Small intestine (tissue), 7 donors: ENCODE results near the gene UBE3B. TPM values are rescaled to one million over a fixed set of nuclear protein-coding genes. Genes with fewer than 3 reads are reported as not detected.

Experiments
- DNase-seq, 2 donors: peaks; one replicate each; pipeline versions ENCODE4 v3.0.0 to v3.0.0-alpha.2; 2013
- FAIRE-seq: peaks from 2 replicates; lab custom pipeline; 2012; peaks lifted over from hg19 to GRCh38; lab: Jason Lieb, UNC
- H3K27ac ChIP-seq, 3 donors: one replicate each; pipeline ENCODE4 v1.5.1; 2013; ENCODE audit warnings: low read length in 2 of 3, mild to moderate bottlenecking in 2 of 3, control low read depth in 1 of 3, inconsistent platforms in 1 of 3, low read depth in 1 of 3, moderate library complexity in 1 of 3
- H3K27me3 ChIP-seq, 3 donors: one replicate each; pipeline ENCODE4 v1.6.1; 2013; ENCODE audit warnings: low read length in 3 of 3, inconsistent platforms in 1 of 3; ENCODE audit not compliant: control insufficient read depth in 3 of 3, insufficient read depth in 3 of 3
- H3K36me3 ChIP-seq, 3 donors: one replicate each; pipeline ENCODE4 v1.6.1; 2013; ENCODE audit warnings: low read length in 3 of 3, inconsistent platforms in 1 of 3, low read depth in 1 of 3, mild to moderate bottlenecking in 1 of 3, moderate library complexity in 1 of 3; ENCODE audit not compliant: control insufficient read depth in 3 of 3, insufficient read depth in 2 of 3
- H3K4me1 ChIP-seq, 3 donors: one replicate each; pipeline ENCODE4 v1.6.1; 2013; ENCODE audit warnings: low read length in 2 of 3, inconsistent platforms in 1 of 3, low read depth in 1 of 3, mild to moderate bottlenecking in 1 of 3, moderate library complexity in 1 of 3; ENCODE audit not compliant: control insufficient read depth in 3 of 3, insufficient read depth in 2 of 3
- H3K4me3 ChIP-seq, 3 donors: one replicate each; pipeline ENCODE4 v1.5.1; 2013; ENCODE audit warnings: low read length in 3 of 3, control low read depth in 1 of 3, inconsistent platforms in 1 of 3, low read depth in 1 of 3, mild to moderate bottlenecking in 1 of 3, moderate library complexity in 1 of 3
- H3K9me3 ChIP-seq, 2 donors: one replicate each; pipeline ENCODE4 v1.6.1; 2013; ENCODE audit warnings: low read depth in 1 of 2, low read length in 1 of 2; ENCODE audit not compliant: control insufficient read depth in 2 of 2, insufficient read depth in 1 of 2
- WGBS, 3 donors: extraction: QIAGEN DNeasy Blood & Tissue Kit; methylation state at CpG; one replicate each; pipeline ENCODE4 v1.1.7; 2013; 5-methylcytosine and 5-hydroxymethylcytosine counted together
- polyA plus RNA-seq, 4 donors: library from polyadenylated mRNA; stranded (reverse) in 3 of 4; unstranded in 1 of 4; fragments of 200-250 nt in 3 of 4; fragments of 120-200 nt in 1 of 4; gene quantifications; one replicate each; pipeline versions ENCODE4 v1.2.1 to v1.2.3, GENCODE V29; 2013
- donor health status: healthy with polysubstance abuse.
- donor health status: control.
- donor health status: control.
- donor health status: Bipolar disorder and iron deficiency.
- donor health status: healthy.

The UBE3B gene
- polyA plus RNA-seq, 4 donors: 13.0 to 33.2 (median 13.3) TPM

DNA sequence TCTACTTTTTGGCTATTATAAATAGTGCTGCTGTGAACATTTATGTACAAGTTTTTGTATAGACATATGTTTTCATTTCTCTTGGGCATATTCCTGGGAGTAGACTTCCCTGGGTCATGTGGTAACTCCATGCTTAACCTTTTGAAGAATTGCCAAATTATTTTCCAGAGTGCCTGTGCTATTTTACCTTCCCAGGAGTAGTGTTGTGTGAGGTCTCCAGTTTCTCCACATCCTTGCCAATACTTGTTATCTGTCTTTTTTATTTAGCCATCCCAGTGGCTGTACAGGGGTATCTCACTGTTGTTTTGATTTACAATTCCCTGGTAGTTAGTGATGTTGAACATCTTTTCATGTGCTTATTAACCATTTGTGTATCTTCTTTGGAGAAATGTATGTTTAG is 18.9 kb downstream of the UBE3B start:
- Histone ChIP-seq H3K27me3 (no peaks in the 10 kb centered on the region), H3K27ac (no peak overlapping the region), H3K4me3 (no peak overlapping the region), H3K9me3 (no peaks in the 10 kb centered on the region), H3K4me1 (no peaks in the 10 kb centered on the region), H3K36me3 (peaks cover 14 to 51% (median 17%) of the 10 kb centered on the region in 3 donors)
- FAIRE-seq: no peak
- DNase-seq: no peak

DNA sequence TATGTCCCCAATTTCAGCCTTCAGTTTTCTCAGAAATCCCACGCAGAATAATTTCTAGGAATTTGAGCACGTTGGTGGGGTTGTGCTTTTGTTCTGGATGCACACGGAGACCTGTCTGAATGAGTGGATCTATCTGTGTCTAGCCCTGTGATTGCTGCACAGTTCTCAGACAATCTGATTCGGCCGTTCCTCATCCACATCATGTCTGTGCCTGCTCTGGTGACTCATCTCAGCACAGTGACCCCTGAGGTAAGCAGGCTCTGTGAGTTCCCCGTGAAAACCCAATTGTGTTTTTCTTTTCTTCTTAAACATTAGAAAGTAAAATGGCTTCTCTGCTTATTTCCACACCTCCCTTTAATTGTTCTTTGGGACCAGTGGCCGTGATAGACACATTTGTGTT is 20.2 kb downstream of the UBE3B start:
- Histone ChIP-seq H3K36me3 (peaks cover 17 to 52% (median 23%) of the 10 kb centered on the region in 3 donors), H3K9me3 (no peaks in the 10 kb centered on the region), H3K27ac (no peak overlapping the region), H3K4me1 (no peaks in the 10 kb centered on the region), H3K27me3 (no peaks in the 10 kb centered on the region), H3K4me3 (no peak overlapping the region)
- 92 to 93% (median 93%) methylated on average over 7 of the region's 7 CpGs for WGBS, 3 donors
- no peak for FAIRE-seq
- no peak for DNase-seq

DNA sequence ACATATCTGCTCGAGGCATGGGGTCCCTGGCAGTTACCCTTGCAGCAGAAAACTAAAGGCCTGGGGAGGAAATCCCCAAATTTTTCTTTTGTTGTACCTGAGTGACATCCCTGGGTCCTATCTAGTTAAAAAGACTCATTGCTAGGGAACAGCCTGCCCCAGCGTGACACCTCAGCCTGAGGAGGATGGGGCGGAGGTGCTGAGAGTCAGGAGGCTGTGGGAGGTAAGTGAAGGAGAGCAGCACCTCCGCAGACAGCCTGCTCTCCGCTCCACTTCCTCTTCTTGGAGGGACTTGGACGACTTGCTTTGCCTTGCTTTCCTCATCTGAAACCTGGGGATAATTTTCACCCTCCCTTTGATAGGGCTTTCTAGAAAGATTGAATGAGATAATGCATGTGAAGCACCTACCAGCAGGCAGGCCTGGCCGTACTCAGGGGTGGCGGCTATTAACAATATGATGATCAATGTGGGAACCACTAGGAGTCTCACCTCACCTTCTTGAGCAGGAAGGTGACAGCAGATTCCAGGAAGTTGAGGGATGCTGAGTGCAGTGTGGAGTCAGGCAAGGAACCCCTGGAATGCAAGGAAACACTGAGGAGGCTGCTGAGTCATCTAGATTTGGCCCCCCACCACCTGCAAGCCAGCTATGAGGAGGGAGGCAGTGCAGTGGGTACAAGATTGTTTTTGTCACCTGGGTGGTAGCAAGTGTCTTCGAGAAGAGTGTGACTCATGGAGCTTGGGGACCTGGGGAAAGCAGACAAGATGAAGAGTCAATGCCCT is 23.2 kb downstream of the UBE3B start:
- WGBS, 3 donors: 87 to 95% (median 95%) methylated on average over 9 of the region's 9 CpGs

DNA sequence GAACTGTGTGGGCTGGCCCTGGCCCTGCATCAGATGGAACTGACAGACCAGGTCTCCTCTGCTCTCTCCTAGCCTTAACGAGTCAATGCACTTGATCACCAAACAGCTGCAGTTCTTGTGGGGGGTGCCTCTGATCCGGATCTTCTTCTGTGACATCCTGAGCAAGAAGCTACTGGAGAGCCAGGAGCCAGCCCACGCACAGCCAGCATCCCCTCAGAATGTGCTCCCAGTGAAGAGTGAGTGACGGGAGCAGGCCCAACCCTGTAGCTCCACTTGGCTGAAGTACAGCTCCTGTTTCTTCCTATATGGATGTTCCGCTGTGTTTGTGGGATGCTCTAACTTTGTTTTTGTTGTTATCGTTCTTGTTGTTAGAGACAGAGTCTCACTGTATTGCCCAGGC is 23.9 kb downstream of the UBE3B start:
- 92 to 97% (median 92%) methylated on average over 6 of the region's 6 CpGs for WGBS, 3 donors
- no peaks in the 10 kb centered on the region for H3K27me3 ChIP-seq
- peaks cover 26 to 55% (median 35%) of the 10 kb centered on the region in 3 donors for H3K36me3 ChIP-seq
- no peak for DNase-seq
- no peaks in the 10 kb centered on the region for H3K9me3 ChIP-seq
- no peak for FAIRE-seq
- H3K4me1 ChIP-seq: no peaks in the 10 kb centered on the region
- H3K4me3 ChIP-seq: no peak overlapping the region
- no peak overlapping the region for H3K27ac ChIP-seq

More for the DNA sequence above, 23.2 kb downstream of the UBE3B start:
- H3K4me1 ChIP-seq: no peaks in the 10 kb centered on the region
- no peak overlapping the region for H3K27ac ChIP-seq
- H3K27me3 ChIP-seq: no peaks in the 10 kb centered on the region
- peaks cover 26 to 54% (median 30%) of the 10 kb centered on the region in 3 donors for H3K36me3 ChIP-seq
- H3K4me3 ChIP-seq: no peak overlapping the region
- no peaks in the 10 kb centered on the region for H3K9me3 ChIP-seq
- DNase-seq: no peak
- FAIRE-seq: no peak

DNA sequence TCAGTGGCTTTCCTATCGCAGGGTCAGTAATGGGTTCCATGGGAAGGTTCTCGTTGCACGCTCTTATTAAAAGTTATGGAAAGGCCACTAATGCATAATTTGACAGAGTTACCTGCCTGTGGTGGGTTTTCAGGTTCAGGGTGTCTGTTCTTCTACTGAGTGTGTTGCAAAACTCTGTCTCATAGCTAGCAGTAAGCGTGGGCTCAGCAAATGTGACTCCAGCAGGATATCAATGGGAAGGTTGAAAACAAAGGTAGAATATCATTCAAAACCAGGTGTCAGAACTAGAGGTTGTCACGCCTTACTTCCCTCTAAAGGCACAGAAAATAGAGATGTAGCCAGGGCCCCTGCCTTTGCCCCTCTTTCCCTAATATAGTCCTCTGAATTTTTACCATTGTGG is 24.9 kb downstream of the UBE3B start:
- DNase-seq: no peak
- Histone ChIP-seq H3K36me3 (peaks cover 28 to 61% (median 37%) of the 10 kb centered on the region in 3 donors), H3K27me3 (no peaks in the 10 kb centered on the region), H3K27ac (no peak overlapping the region), H3K4me1 (no peaks in the 10 kb centered on the region), H3K4me3 (no peak overlapping the region), H3K9me3 (no peaks in the 10 kb centered on the region)
- no peak for FAIRE-seq
- WGBS, 3 donors: 97 to 98% (median 97%) methylated on average over 5 of the region's 5 CpGs

DNA sequence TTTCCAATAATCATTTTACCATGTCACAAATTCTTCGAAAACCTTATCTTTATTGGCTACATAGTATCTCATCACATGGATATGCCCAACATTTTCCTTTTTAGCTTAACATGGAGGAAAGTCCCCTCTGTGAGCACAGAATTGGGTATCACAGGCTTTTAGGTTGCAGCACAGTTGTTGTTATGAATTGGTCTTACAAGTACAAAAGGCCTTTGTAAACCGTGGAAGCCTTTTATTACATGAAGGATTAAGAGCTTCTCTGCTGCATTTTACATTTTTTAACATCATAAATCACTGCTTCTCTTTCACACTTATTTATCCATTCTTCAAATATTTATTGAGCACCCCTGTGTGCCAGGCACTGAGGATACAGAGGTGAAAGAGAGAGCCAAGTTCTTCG is 26.2 kb downstream of the UBE3B start:
- Histone ChIP-seq H3K4me3 (no peak overlapping the region), H3K27me3 (no peaks in the 10 kb centered on the region), H3K27ac (no peak overlapping the region), H3K36me3 (peaks cover 31 to 65% (median 42%) of the 10 kb centered on the region in 3 donors), H3K9me3 (no peaks in the 10 kb centered on the region), H3K4me1 (no peaks in the 10 kb centered on the region)
- DNase-seq (no peak), FAIRE-seq (no peak)
- 65 to 78% (median 69%) methylated on average over 3 of the region's 3 CpGs for WGBS, 3 donors

DNA sequence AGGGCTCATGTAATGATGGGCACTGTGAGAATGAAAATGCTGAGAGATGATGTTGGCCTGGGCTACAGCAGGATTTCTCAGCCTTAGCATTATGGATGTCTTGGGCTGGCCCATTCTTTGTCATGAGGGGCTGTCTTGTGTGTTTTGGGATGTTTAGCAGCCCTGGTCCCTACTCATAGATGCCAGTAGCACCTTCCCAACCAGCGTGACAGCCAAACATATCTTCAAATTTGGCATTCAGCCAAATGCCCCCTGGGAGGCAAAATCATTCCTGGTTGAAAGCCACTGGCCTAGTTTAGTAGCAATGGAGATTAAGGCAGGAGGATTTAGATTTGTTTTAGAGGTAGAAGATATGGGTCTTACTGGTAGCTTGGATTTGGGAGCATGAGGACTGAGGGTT is 26.6 kb downstream of the UBE3B start:
- FAIRE-seq (no peak), DNase-seq (no peak)
- Histone ChIP-seq H3K27me3 (no peaks in the 10 kb centered on the region), H3K9me3 (no peaks in the 10 kb centered on the region), H3K36me3 (peaks cover 29 to 61% (median 39%) of the 10 kb centered on the region in 3 donors), H3K27ac (no peak overlapping the region), H3K4me1 (no peaks in the 10 kb centered on the region), H3K4me3 (no peak overlapping the region)
- WGBS, 3 donors: 59 to 84% (median 71%) methylated on average over 1 of the region's 1 CpG

DNA sequence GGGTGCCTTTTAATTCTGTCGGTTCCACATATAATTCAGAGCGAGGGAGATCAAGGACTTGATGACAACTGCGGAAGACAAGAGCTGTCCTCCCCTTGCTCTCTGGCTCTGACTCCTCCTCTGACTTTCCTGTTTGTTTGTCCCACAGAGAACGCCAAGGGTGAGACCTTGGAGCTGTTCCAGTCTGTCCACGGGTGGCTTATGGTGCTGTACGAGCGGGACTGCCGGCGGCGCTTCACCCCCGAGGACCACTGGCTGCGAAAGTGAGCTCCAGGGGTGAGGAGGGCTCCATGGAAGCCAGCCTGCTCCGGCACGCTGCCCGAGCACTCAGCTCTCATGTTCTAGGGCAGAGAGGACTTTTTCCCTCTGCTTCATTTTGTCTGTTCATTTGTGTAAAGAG is 32.8 kb downstream of the UBE3B start:
- Histone ChIP-seq H3K4me3 (no peak overlapping the region), H3K27ac (no peak overlapping the region), H3K36me3 (peaks cover 11 to 62% (median 20%) of the 10 kb centered on the region in 3 donors), H3K4me1 (no peaks in the 10 kb centered on the region), H3K9me3 (no peaks in the 10 kb centered on the region), H3K27me3 (no peaks in the 10 kb centered on the region)
- DNase-seq: no peak
- WGBS, 3 donors: 90 to 93% (median 92%) methylated on average over 15 of the region's 15 CpGs
- no peak for FAIRE-seq
